Measurements from ENCODE around the gene PEX12.

- TF ChIP-seq CTCF (IDR thresholded peaks at IDR 0.05) (no peak), POLR2A (IDR thresholded peaks at IDR 0.05) (no peak)
These were observed 41.7 kb downstream of the PEX12 start for GRCh38 chr17:35536664-35537171.

Data from Peyer's patch (tissue), 4 donors.